Smooth muscle cell (in vitro differentiated cells): ENCODE measurements around the gene PGP. TPM values are rescaled to one million over a fixed set of nuclear protein-coding genes. Genes with fewer than 3 reads are reported as not detected.

Experiments
- DNase-seq: peaks from one replicate; lab custom pipeline; 2025; ENCODE audit not compliant: unreplicated experiment; lab: John Stamatoyannopoulos, UW
- H2AFZ ChIP-seq: fragments of 200-600 bp; sonication (generic); 2 replicates; pipeline ENCODE4 v1.6.0; 2016; ENCODE audit warnings: antibody characterized with exemption, low read depth, mild to moderate bottlenecking
- H3F3A ChIP-seq: fragments of 200-600 bp; sonication (generic); 2 replicates; pipeline ENCODE4 v1.6.0; 2017; ENCODE audit warnings: antibody characterized with exemption, low read depth
- H3K27ac ChIP-seq: fragments of 200-600 bp; sonication (generic); 2 replicates; pipeline ENCODE4 v1.5.1; 2016; ENCODE audit warnings: low read depth, mild to moderate bottlenecking
- H3K27me3 ChIP-seq: fragments of 200-600 bp; sonication (generic); 2 replicates; pipeline ENCODE4 v1.6.1; 2016; ENCODE audit warnings: low read depth, mild to moderate bottlenecking
- H3K36me3 ChIP-seq: fragments of 200-600 bp; sonication (generic); 2 replicates; pipeline ENCODE4 v1.5.1; 2016; ENCODE audit warnings: low read depth
- H3K4me1 ChIP-seq: fragments of 200-600 bp; sonication (generic); 2 replicates; pipeline ENCODE4 v1.5.1; 2016; ENCODE audit warnings: low read depth
- H3K4me2 ChIP-seq: fragments of 200-600 bp; sonication (generic); 2 replicates; pipeline ENCODE4 v1.6.0; 2016; ENCODE audit warnings: mild to moderate bottlenecking
- H3K4me3 ChIP-seq: fragments of 200-600 bp; sonication (generic); 2 replicates; pipeline ENCODE4 v1.5.1; 2016; ENCODE audit warnings: mild to moderate bottlenecking
- H3K79me2 ChIP-seq: fragments of 200-600 bp; sonication (generic); 2 replicates; pipeline ENCODE4 v1.6.0; 2016; ENCODE audit warnings: low read depth, mild to moderate bottlenecking
- H3K9ac ChIP-seq: fragments of 200-600 bp; sonication (generic); 2 replicates; pipeline ENCODE4 v1.6.0; 2016; ENCODE audit warnings: low read depth
- H3K9me3 ChIP-seq: fragments of 200-600 bp; sonication (generic); replicated peaks from 2 replicates; pipeline ENCODE4 v1.5.1; 2016; ENCODE audit warnings: low read depth
- H4K20me1 ChIP-seq: fragments of 200-600 bp; sonication (generic); 2 replicates; pipeline ENCODE4 v1.6.0; 2016; ENCODE audit warnings: low read depth
- WGBS: methylation state at CpG from one replicate; pipeline ENCODE4 v1.1.7; 2016; ENCODE audit warnings: low lambda C conversion rate; 5-methylcytosine and 5-hydroxymethylcytosine counted together
- polyA plus RNA-seq: library from polyadenylated mRNA; unstranded; fragments of >200 nt; fragmentation: Nextera tagmentation; extraction: Ambion mirVana; gene quantifications from 2 replicates; pipeline ENCODE4 v1.2.1, GENCODE V29; 2016
- total RNA-seq: library from RNA; depleted of rRNA; stranded (reverse); fragments of >200 nt; gene quantifications from 2 replicates; pipeline ENCODE4 v1.2.3, GENCODE V29; 2014
- TF ChIP-seq, protein P1 (sequence below): fragments of 200-600 bp; sonication (generic); IDR thresholded peaks from 2 replicates; pipeline ENCODE4 v1.5.1; 2017; ENCODE audit warnings: borderline replicate concordance, mild to moderate bottlenecking, antibody characterized with exemption; ENCODE audit not compliant: insufficient read depth, poor library complexity, severe bottlenecking

PGP gene
- total and polyA plus RNA-seq, 2 experiments from 2014 or later: 21.6 to 30.1 TPM

DNA sequence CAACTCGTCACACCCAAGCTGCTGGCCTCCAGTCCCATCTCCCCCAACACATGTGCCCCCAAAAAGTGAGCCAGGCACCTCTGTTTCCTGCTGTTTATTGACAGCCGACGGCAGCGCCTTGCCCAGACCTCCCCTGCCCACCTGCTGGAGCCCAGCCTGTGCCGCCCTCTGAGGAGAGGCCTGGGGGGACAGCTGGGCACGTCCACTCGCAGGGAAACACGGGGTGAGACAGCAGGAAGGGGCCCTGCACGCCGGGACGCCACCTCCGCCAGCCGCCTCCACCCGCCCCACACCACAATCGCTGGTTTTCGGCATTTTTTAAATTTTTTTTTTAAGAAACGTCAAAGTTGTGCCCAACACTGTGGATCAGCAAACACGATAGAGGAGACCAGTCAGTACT is 37.5 kb downstream of the PGP start:
- 97% methylated on average over 18 of the region's 18 CpGs for WGBS
- Histone ChIP-seq H3K4me2 (no peak overlapping the region), H4K20me1 (no peaks in the 10 kb centered on the region), H2AFZ (no peak overlapping the region), H3F3A (no peaks in the 10 kb centered on the region), H3K4me3 (no peak overlapping the region), H3K27me3 (no peaks in the 10 kb centered on the region), H3K79me2 (no peaks in the 10 kb centered on the region), H3K36me3 (no peaks in the 10 kb centered on the region), H3K9me3 (no peaks in the 10 kb centered on the region), H3K27ac (no peak overlapping the region), H3K4me1 (no peaks in the 10 kb centered on the region), H3K9ac (no peak overlapping the region)
- TF ChIP-seq, protein P1, sequence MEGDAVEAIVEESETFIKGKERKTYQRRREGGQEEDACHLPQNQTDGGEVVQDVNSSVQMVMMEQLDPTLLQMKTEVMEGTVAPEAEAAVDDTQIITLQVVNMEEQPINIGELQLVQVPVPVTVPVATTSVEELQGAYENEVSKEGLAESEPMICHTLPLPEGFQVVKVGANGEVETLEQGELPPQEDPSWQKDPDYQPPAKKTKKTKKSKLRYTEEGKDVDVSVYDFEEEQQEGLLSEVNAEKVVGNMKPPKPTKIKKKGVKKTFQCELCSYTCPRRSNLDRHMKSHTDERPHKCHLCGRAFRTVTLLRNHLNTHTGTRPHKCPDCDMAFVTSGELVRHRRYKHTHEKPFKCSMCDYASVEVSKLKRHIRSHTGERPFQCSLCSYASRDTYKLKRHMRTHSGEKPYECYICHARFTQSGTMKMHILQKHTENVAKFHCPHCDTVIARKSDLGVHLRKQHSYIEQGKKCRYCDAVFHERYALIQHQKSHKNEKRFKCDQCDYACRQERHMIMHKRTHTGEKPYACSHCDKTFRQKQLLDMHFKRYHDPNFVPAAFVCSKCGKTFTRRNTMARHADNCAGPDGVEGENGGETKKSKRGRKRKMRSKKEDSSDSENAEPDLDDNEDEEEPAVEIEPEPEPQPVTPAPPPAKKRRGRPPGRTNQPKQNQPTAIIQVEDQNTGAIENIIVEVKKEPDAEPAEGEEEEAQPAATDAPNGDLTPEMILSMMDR: no peak
- DNase-seq: no peak

DNA sequence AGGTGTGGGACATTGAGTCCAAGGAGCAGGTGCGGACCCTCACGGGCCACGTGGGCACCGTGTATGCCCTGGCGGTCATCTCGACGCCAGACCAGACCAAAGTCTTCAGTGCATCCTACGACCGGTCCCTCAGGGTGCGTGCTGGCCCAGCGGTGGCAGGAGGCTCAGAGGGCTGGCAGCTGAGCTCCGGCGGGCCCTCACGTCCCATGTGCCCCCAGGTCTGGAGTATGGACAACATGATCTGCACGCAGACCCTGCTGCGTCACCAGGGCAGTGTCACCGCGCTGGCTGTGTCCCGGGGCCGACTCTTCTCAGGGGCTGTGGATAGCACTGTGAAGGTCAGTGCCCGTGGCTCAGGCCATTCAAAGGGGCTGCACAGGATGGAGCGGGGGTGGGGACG is 38.6 kb downstream of the PGP start:
- Histone ChIP-seq H3F3A (no peaks in the 10 kb centered on the region), H3K27me3 (no peaks in the 10 kb centered on the region), H3K79me2 (no peaks in the 10 kb centered on the region), H3K27ac (no peak overlapping the region), H3K36me3 (no peaks in the 10 kb centered on the region), H3K9me3 (no peaks in the 10 kb centered on the region), H3K4me3 (no peak overlapping the region), H4K20me1 (no peaks in the 10 kb centered on the region), H2AFZ (no peak overlapping the region), H3K4me2 (no peak overlapping the region), H3K9ac (no peak overlapping the region), H3K4me1 (no peaks in the 10 kb centered on the region)
- TF ChIP-seq, protein P1: no peak
- no peak for DNase-seq
- 98% methylated on average over 23 of the region's 23 CpGs for WGBS

DNA sequence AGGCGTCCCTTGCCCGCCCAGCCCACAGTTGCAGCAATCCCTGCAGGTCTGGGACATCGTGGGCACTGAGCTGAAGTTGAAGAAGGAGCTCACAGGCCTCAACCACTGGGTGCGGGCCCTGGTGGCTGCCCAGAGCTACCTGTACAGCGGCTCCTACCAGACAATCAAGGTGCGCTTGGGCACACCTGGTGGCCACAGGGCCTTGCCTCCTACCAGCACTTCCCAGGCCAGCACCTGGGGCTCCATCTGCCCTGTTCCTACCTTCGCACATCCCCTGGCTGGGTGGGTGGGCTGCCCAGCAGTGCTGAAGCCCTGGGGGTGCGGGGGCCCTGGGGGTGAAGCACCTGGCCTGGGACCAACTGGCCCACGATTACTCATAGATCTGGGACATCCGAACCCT is 39.2 kb downstream of the PGP start:
- TF ChIP-seq, protein P1: no peak
- H3K4me1 ChIP-seq: no peaks in the 10 kb centered on the region
- no peak overlapping the region for H3K4me3 ChIP-seq
- H3K4me2 ChIP-seq: no peak overlapping the region
- H3F3A ChIP-seq: no peaks in the 10 kb centered on the region
- H3K27me3 ChIP-seq: no peaks in the 10 kb centered on the region
- no peaks in the 10 kb centered on the region for H3K36me3 ChIP-seq
- no peak for DNase-seq
- H3K79me2 ChIP-seq: no peaks in the 10 kb centered on the region
- WGBS: 96% methylated on average over 10 of the region's 10 CpGs
- no peak overlapping the region for H2AFZ ChIP-seq
- no peak overlapping the region for H3K27ac ChIP-seq
- H3K9me3 ChIP-seq: no peaks in the 10 kb centered on the region
- H3K9ac ChIP-seq: no peak overlapping the region
- H4K20me1 ChIP-seq: no peaks in the 10 kb centered on the region

DNA sequence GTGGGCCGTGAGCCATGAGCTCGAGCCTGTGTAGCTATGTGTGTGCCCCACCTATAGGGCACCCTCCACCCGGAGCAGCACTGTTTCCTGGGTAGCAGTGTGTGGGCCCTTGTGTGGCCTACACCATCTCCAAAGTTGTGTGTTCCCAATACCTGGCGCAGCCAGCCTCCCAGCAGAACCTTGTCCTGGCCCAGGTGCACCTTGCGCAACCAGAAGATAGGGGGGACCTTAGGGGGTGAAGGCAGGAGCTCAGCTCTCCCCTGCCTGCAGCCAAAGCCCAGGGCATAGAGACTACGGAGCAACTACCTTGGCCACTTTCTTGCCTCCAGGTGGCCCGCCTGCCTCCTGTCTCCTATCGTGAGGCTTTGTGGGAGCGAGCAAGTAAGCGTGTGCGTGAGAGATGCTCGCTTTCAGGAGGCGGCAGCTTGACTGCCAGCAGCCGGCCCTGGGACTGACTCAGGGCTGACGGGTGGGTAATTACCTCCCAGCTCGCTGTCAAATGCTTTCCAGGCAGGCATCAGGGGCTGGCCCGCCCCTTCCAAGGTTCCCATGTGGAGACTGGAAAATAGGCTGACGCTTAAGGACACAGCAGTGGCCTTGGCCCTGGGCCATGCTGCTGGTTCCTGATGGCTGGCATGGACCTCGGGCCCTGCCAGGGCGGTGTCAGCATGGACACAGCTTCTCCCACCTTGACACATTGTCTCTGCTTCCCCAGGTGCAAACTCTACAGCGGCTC is 40.1 kb downstream of the PGP start:
- Histone ChIP-seq H2AFZ (no peak overlapping the region), H3K4me2 (no peak overlapping the region), H3K27ac (no peak overlapping the region), H3K4me3 (no peak overlapping the region), H3F3A (no peaks in the 10 kb centered on the region), H3K9ac (no peak overlapping the region), H3K9me3 (no peaks in the 10 kb centered on the region), H3K36me3 (no peaks in the 10 kb centered on the region), H3K27me3 (no peaks in the 10 kb centered on the region), H3K79me2 (no peaks in the 10 kb centered on the region), H3K4me1 (no peaks in the 10 kb centered on the region), H4K20me1 (peaks cover 5% of the 10 kb centered on the region)
- WGBS: 92% methylated on average over 21 of the region's 21 CpGs
- TF ChIP-seq, protein P1: no peak
- no peak for DNase-seq
